Osteoblast (primary cell): ENCODE measurements around the gene HBG2. TPM values are rescaled to one million over a fixed set of nuclear protein-coding genes. Genes with fewer than 3 reads are reported as not detected.

ENCODE experiments used
- DNase-seq: peaks from one replicate; pipeline ENCODE4 v3.0.0; 2011; ENCODE audit warnings: low spot score, mixed read lengths; ENCODE audit not compliant: insufficient read length; ENCODE audit errors: missing footprints
- H2AFZ ChIP-seq: 2 replicates; pipeline ENCODE4 v1.6.0; 2011; ENCODE audit warnings: mild to moderate bottlenecking, low read length
- H3K27ac ChIP-seq: 2 replicates; pipeline ENCODE4 v1.5.1; 2011; ENCODE audit warnings: mild to moderate bottlenecking, low read depth, low read length, moderate library complexity
- H3K27me3 ChIP-seq: 2 replicates; pipeline ENCODE4 v1.6.0; 2012; ENCODE audit warnings: mild to moderate bottlenecking, control low read depth, inconsistent platforms, low read length, moderate library complexity; ENCODE audit not compliant: insufficient read depth
- H3K36me3 ChIP-seq: 2 replicates; pipeline ENCODE4 v1.5.1; 2011; ENCODE audit warnings: mild to moderate bottlenecking, low read length, control low read depth, moderate library complexity; ENCODE audit not compliant: insufficient read depth
- H3K4me1 ChIP-seq: 2 replicates; pipeline ENCODE4 v1.5.1; 2011; ENCODE audit warnings: mild to moderate bottlenecking, low read length, control low read depth, moderate library complexity; ENCODE audit not compliant: insufficient read depth
- H3K4me2 ChIP-seq: 2 replicates; pipeline ENCODE4 v1.6.0; 2011; ENCODE audit warnings: mild to moderate bottlenecking, low read length; ENCODE audit not compliant: insufficient read depth
- H3K4me3 ChIP-seq: fragments of 200-600 bp; sonication (generic); 3 replicates; pipeline ENCODE4 v1.5.1; 2012; ENCODE audit warnings: mild to moderate bottlenecking, low read length, inconsistent platforms; ENCODE audit not compliant: insufficient read depth
- H3K79me2 ChIP-seq: 2 replicates; pipeline ENCODE4 v1.6.0; 2012; ENCODE audit warnings: mild to moderate bottlenecking, low read length, control low read depth, inconsistent platforms; ENCODE audit not compliant: insufficient read depth
- H3K9me3 ChIP-seq: 2 replicates; pipeline ENCODE4 v1.5.1; 2011; ENCODE audit warnings: low read depth, low read length, control low read depth
- H4K20me1 ChIP-seq: 2 replicates; pipeline ENCODE4 v1.6.0; 2012; ENCODE audit warnings: mild to moderate bottlenecking, low read length, control low read depth; ENCODE audit not compliant: insufficient read depth
- CTCF ChIP-seq: IDR thresholded peaks from 2 replicates; pipeline ENCODE4 v1.5.1; 2011; ENCODE audit warnings: mild to moderate bottlenecking, low read depth, low read length, moderate library complexity; ENCODE audit errors: extremely low read depth
- total RNA-seq: library from RNA; depleted of rRNA; stranded (reverse); fragments of >200 nt; gene quantifications from 2 replicates; pipeline ENCODE4 v1.2.3, GENCODE V29; 2012

HBG2 gene
- total RNA-seq, 1 donor, result not detected

DNA sequence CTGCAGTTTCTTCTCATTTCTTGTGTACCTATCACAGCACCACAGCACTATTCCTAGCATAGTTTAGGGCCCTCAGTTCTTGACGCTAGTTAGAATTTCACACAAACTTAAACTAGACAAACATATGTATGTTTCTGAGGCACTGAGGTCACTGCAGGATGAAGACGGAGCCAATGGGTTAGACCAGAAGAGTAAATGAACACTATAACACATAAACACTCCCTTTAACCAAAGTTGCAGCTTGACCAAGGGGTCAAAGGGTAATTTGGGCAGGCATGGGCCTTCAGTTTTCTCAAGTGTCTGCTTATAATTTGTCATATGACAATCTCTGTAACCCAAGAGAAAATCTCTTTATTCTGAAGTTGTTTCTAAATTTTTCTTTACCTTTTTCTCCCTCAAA lies 28.0 kb upstream of the HBG2 start:
- H3K4me2 ChIP-seq, result no peak overlapping the region
- no peaks in the 10 kb centered on the region for H3K27me3 ChIP-seq
- peaks cover 6% of the 10 kb centered on the region for H3K4me1 ChIP-seq
- no peaks in the 10 kb centered on the region for H3K79me2 ChIP-seq
- no peak for TF ChIP-seq CTCF
- no peak for DNase-seq
- H3K4me3 ChIP-seq, result no peak overlapping the region
- H3K27ac ChIP-seq, result no peak overlapping the region
- no peaks in the 10 kb centered on the region for H3K36me3 ChIP-seq
- no peaks in the 10 kb centered on the region for H3K9me3 ChIP-seq
- H2AFZ ChIP-seq, result no peak overlapping the region
- no peaks in the 10 kb centered on the region for H4K20me1 ChIP-seq

DNA sequence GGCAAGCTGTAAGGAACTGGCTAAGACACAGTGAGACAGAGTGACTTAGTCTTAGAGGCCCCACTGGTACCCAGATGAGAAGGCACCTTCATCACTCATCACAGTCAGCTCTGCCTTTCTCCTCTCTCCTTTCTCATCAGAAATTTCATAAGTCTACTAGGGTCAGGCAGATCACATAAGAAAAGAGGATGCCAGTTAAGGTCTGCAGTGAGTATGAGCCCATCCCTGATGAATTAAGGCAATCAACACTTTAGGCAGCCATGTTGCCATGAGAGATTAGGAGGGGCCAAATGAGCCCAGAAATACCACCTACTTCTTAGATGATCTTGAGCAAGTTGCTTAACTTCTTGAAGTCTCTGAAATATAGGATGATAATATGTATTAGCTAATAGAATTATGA lies 27.0 kb upstream of the HBG2 start:
- H3K4me1 ChIP-seq, result peaks cover 6% of the 10 kb centered on the region
- no peaks in the 10 kb centered on the region for H3K36me3 ChIP-seq
- no peak overlapping the region for H3K4me3 ChIP-seq
- H3K4me2 ChIP-seq, result no peak overlapping the region
- H3K9me3 ChIP-seq, result no peaks in the 10 kb centered on the region
- no peak for DNase-seq
- peak overlapping the region; percentile 17 for H2AFZ ChIP-seq
- TF ChIP-seq CTCF, result no peak
- no peaks in the 10 kb centered on the region for H3K27me3 ChIP-seq
- no peak overlapping the region for H3K27ac ChIP-seq
- H3K79me2 ChIP-seq, result no peaks in the 10 kb centered on the region
- no peaks in the 10 kb centered on the region for H4K20me1 ChIP-seq

- Histone ChIP-seq H2AFZ (no peak overlapping the region), H3K79me2 (no peaks in the 10 kb centered on the region), H3K4me3 (no peak overlapping the region), H3K4me1 (peaks cover 6% of the 10 kb centered on the region), H3K27ac (peak overlapping the region; percentile 60), H3K36me3 (no peaks in the 10 kb centered on the region), H3K4me2 (no peak overlapping the region), H3K27me3 (no peaks in the 10 kb centered on the region), H4K20me1 (no peaks in the 10 kb centered on the region), H3K9me3 (no peaks in the 10 kb centered on the region)
- peak; percentile 83 for DNase-seq
- no peak for TF ChIP-seq CTCF
Measured at GRCh38 chr11:5280582-5281102, 26.1 kb upstream of the HBG2 start.

DNA sequence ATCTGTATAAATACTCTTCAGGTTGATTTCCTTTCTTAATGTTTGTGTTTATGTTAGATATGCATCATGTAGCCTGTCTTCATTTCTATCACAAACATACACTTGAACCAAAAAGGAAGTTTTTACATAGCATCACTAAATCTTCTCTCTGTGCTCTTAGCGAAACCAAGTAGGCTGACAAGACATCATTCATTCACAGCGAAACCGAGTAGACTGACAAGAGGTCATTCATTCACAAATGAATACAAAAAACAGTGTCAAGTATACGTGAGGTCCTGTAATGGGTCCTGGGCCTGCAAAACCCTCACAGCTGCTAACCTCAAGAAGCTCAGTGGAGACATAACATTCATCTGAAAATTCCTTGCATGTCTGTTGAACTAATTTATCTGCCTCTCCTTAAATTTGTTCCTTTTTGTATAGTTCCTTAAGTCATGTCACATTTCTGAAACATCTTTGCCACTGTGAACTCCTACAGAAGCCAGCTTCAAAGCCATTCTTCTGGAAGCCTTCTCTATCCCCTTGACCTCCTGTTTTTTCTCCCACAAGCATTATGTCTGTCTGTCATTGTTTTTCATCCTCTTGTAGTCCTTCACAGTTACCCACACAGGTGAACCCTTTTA lies 25.0 kb upstream of the HBG2 start:
- Histone ChIP-seq H4K20me1 (no peaks in the 10 kb centered on the region), H3K27ac (no peak overlapping the region), H3K36me3 (no peaks in the 10 kb centered on the region), H3K4me2 (no peak overlapping the region), H3K4me3 (no peak overlapping the region), H3K4me1 (peaks cover 6% of the 10 kb centered on the region), H3K27me3 (no peaks in the 10 kb centered on the region), H3K79me2 (no peaks in the 10 kb centered on the region), H2AFZ (peak overlapping the region; percentile 8), H3K9me3 (no peaks in the 10 kb centered on the region)
- no peak for DNase-seq
- no peak for TF ChIP-seq CTCF
